ENCODE results near the gene C8G. TPM values are rescaled to one million over a fixed set of nuclear protein-coding genes. Genes with fewer than 3 reads are reported as not detected.

The C8G gene
- total and polyA plus RNA-seq, 4 donors = 0.90 to 3.1 (median 1.4) TPM

- intact Hi-C loops (cut with DNase I) = no loop called here
- DNase-seq = no peak
- Histone ChIP-seq H3K4me3 (ENCODE audit: low read length in 2 of 2) (no peak overlapping the region), H3K27me3 (ENCODE audit: control insufficient read depth in 1 of 2, insufficient read depth in 2 of 2, low read length in 1 of 2) (no peaks in the 10 kb centered on the region), H3K4me1 (ENCODE audit: control insufficient read depth in 1 of 2, insufficient read depth in 2 of 2, low read length in 2 of 2) (no peaks in the 10 kb centered on the region), H3K9me3 (ENCODE audit: control insufficient read depth, low read length) (no peaks in the 10 kb centered on the region), H3K36me3 (ENCODE audit: control insufficient read depth in 1 of 2, insufficient read depth in 2 of 2, low read length in 1 of 2) (peaks cover 0 to 4% of the 10 kb centered on the region in 2 donors), H3K27ac (ENCODE audit: low read depth in 1 of 2, low read length in 2 of 2) (no peak overlapping the region)
- 84 to 88% methylated on average over 3 of the region's 3 CpGs for WGBS, 2 donors
- ATAC-seq (ENCODE audit: low FRiP score) = no peak
Observed at GRCh38 chr9:136935651-136936050, 9.4 kb upstream of the C8G start.

- WGBS, 2 donors = 91 to 92% methylated on average over 8 of the region's 8 CpGs
- no peak for ATAC-seq (ENCODE audit: low FRiP score)
- Histone ChIP-seq H3K4me3 (ENCODE audit: low read length in 2 of 2) (no peak overlapping the region), H3K27me3 (ENCODE audit: control insufficient read depth in 1 of 2, insufficient read depth in 2 of 2, low read length in 1 of 2) (no peaks in the 10 kb centered on the region), H3K27ac (ENCODE audit: low read depth in 1 of 2, low read length in 2 of 2) (no peak overlapping the region), H3K36me3 (ENCODE audit: control insufficient read depth in 1 of 2, insufficient read depth in 2 of 2, low read length in 1 of 2) (peaks cover 0 to 9% of the 10 kb centered on the region in 2 donors), H3K4me1 (ENCODE audit: control insufficient read depth in 1 of 2, insufficient read depth in 2 of 2, low read length in 2 of 2) (no peaks in the 10 kb centered on the region), H3K9me3 (ENCODE audit: control insufficient read depth, low read length) (no peaks in the 10 kb centered on the region)
- intact Hi-C loops (cut with DNase I) = no loop called here
- DNase-seq = no peak
Observed at GRCh38 chr9:136936645-136937170, 8.3 kb upstream of the C8G start.

- 94 to 95% methylated on average over 15 of the region's 15 CpGs for WGBS, 2 donors
- Histone ChIP-seq H3K4me1 (ENCODE audit: control insufficient read depth in 1 of 2, insufficient read depth in 2 of 2, low read length in 2 of 2) (no peaks in the 10 kb centered on the region), H3K36me3 (ENCODE audit: control insufficient read depth in 1 of 2, insufficient read depth in 2 of 2, low read length in 1 of 2) (peaks cover 0 to 11% of the 10 kb centered on the region in 2 donors), H3K9me3 (ENCODE audit: control insufficient read depth, low read length) (no peaks in the 10 kb centered on the region), H3K27me3 (ENCODE audit: control insufficient read depth in 1 of 2, insufficient read depth in 2 of 2, low read length in 1 of 2) (no peaks in the 10 kb centered on the region), H3K27ac (ENCODE audit: low read depth in 1 of 2, low read length in 2 of 2) (no peak overlapping the region), H3K4me3 (ENCODE audit: low read length in 2 of 2) (no peak overlapping the region)
- ATAC-seq (ENCODE audit: low FRiP score) (no peak), DNase-seq (no peak)
- intact Hi-C loops (cut with DNase I) = no loop called here
Observed at GRCh38 chr9:136937186-136938001, 7.6 kb upstream of the C8G start.

- no peak for ATAC-seq (ENCODE audit: low FRiP score)
- H3K36me3 ChIP-seq (ENCODE audit: control insufficient read depth in 1 of 2, insufficient read depth in 2 of 2, low read length in 1 of 2) = peaks cover 0 to 11% of the 10 kb centered on the region in 2 donors
Observed at GRCh38 chr9:136939431-136939995, 5.5 kb upstream of the C8G start.

GRCh38 chr9:136939996-136940525, 5.0 kb upstream of the C8G start:
- intact Hi-C loops (cut with DNase I) = loop anchor here (5.0 to 10.0 kb wide), 4 partner anchors 55 to 155 kb away; partner anchors contain the start of genes TRAF2 (in 2 of the 2), MAMDC4 (in 1 of the 2) and TMEM141 (in 1 of the 2)
- DNase-seq (peak in 1 of 2 donors; percentile 77), ATAC-seq (ENCODE audit: low FRiP score) (peak; percentile 8)
- no peak overlapping the region for H3K4me3 ChIP-seq (ENCODE audit: low read length in 2 of 2)
- H3K27me3 ChIP-seq (ENCODE audit: control insufficient read depth in 1 of 2, insufficient read depth in 2 of 2, low read length in 1 of 2) = no peaks in the 10 kb centered on the region
- no peaks in the 10 kb centered on the region for H3K9me3 ChIP-seq (ENCODE audit: control insufficient read depth, low read length)
- WGBS, 2 donors = 23 to 26% methylated on average over 16 of the region's 16 CpGs
- H3K4me1 ChIP-seq (ENCODE audit: control insufficient read depth in 1 of 2, insufficient read depth in 2 of 2, low read length in 2 of 2) = no peaks in the 10 kb centered on the region
- peaks cover 0 to 11% of the 10 kb centered on the region in 2 donors for H3K36me3 ChIP-seq (ENCODE audit: control insufficient read depth in 1 of 2, insufficient read depth in 2 of 2, low read length in 1 of 2)
- H3K27ac ChIP-seq (ENCODE audit: low read depth in 1 of 2, low read length in 2 of 2) = no peak overlapping the region

More at GRCh38 chr9:136939431-136939995, 5.5 kb upstream of the C8G start:
- Histone ChIP-seq H3K4me1 (ENCODE audit: control insufficient read depth in 1 of 2, insufficient read depth in 2 of 2, low read length in 2 of 2) (no peaks in the 10 kb centered on the region), H3K9me3 (ENCODE audit: control insufficient read depth, low read length) (no peaks in the 10 kb centered on the region), H3K4me3 (ENCODE audit: low read length in 2 of 2) (no peak overlapping the region), H3K27ac (ENCODE audit: low read depth in 1 of 2, low read length in 2 of 2) (no peak overlapping the region), H3K27me3 (ENCODE audit: control insufficient read depth in 1 of 2, insufficient read depth in 2 of 2, low read length in 1 of 2) (no peaks in the 10 kb centered on the region)
- intact Hi-C loops (cut with DNase I) = no loop called here
- 78 to 82% methylated on average over 28 of the region's 28 CpGs for WGBS, 2 donors
- no peak for DNase-seq

GRCh38 chr9:136940526-136941230, 4.4 kb upstream of the C8G start:
- H3K27ac ChIP-seq (ENCODE audit: low read depth in 1 of 2, low read length in 2 of 2) = no peak overlapping the region
- 89% methylated on average over 39 to 42 of the region's 42 CpGs for WGBS, 2 donors
- no peak for ATAC-seq (ENCODE audit: low FRiP score)

GRCh38 chr9:136941231-136942111, 3.6 kb upstream of the C8G start:
- intact Hi-C loops (cut with DNase I) = loop anchor here (5.0 to 10.0 kb wide), 4 partner anchors 57 to 157 kb away; partner anchors contain the start of genes TRAF2 (in 2 of the 2), MAMDC4 (in 1 of the 2) and TMEM141 (in 1 of the 2)
- no peak overlapping the region for H3K27ac ChIP-seq (ENCODE audit: low read depth in 1 of 2, low read length in 2 of 2)
- 94 to 95% methylated on average over 55 of the region's 55 CpGs for WGBS, 2 donors
- H3K4me3 ChIP-seq (ENCODE audit: low read length in 2 of 2) = no peak overlapping the region
- H3K27me3 ChIP-seq (ENCODE audit: control insufficient read depth in 1 of 2, insufficient read depth in 2 of 2, low read length in 1 of 2) = no peaks in the 10 kb centered on the region
- H3K36me3 ChIP-seq (ENCODE audit: control insufficient read depth in 1 of 2, insufficient read depth in 2 of 2, low read length in 1 of 2) = peaks cover 0 to 11% of the 10 kb centered on the region in 2 donors
- no peaks in the 10 kb centered on the region for H3K9me3 ChIP-seq (ENCODE audit: control insufficient read depth, low read length)
- H3K4me1 ChIP-seq (ENCODE audit: control insufficient read depth in 1 of 2, insufficient read depth in 2 of 2, low read length in 2 of 2) = no peaks in the 10 kb centered on the region
- ATAC-seq (ENCODE audit: low FRiP score) (no peak), DNase-seq (peak in 1 of 2 donors; percentile 76)

More at GRCh38 chr9:136940526-136941230, 4.4 kb upstream of the C8G start:
- no peaks in the 10 kb centered on the region for H3K27me3 ChIP-seq (ENCODE audit: control insufficient read depth in 1 of 2, insufficient read depth in 2 of 2, low read length in 1 of 2)
- no peak overlapping the region for H3K4me3 ChIP-seq (ENCODE audit: low read length in 2 of 2)
- H3K4me1 ChIP-seq (ENCODE audit: control insufficient read depth in 1 of 2, insufficient read depth in 2 of 2, low read length in 2 of 2) = no peaks in the 10 kb centered on the region
- no peaks in the 10 kb centered on the region for H3K9me3 ChIP-seq (ENCODE audit: control insufficient read depth, low read length)
- peak; percentile 44 to 74 for DNase-seq
- H3K36me3 ChIP-seq (ENCODE audit: control insufficient read depth in 1 of 2, insufficient read depth in 2 of 2, low read length in 1 of 2) = peaks cover 0 to 11% of the 10 kb centered on the region in 2 donors
- intact Hi-C loops (cut with DNase I) = loop anchor here (5.0 to 10.0 kb wide), 4 partner anchors 56 to 156 kb away; partner anchors contain the start of genes TRAF2 (in 2 of the 2), MAMDC4 (in 1 of the 2) and TMEM141 (in 1 of the 2)
